ENCODE measurements around the gene PADI1. TPM values are rescaled to one million over a fixed set of nuclear protein-coding genes. Genes with fewer than 3 reads are reported as not detected.
A peak's percentile ranks its signal among the peaks of the same experiment; 100 is the strongest.

The PADI1 gene
- total RNA-seq, 1 donor from 2014 or later: not detected

- Histone ChIP-seq H3K9me3 (ENCODE audit: insufficient read depth, low read depth, low read length) (no peaks in the 10 kb centered on the region), H3K4me3 (ENCODE audit: insufficient read depth, low read depth, low read length) (no peak overlapping the region), H3K4me1 (ENCODE audit: insufficient read depth, low read length) (no peaks in the 10 kb centered on the region), H4K20me1 (ENCODE audit: insufficient read depth, low read length) (no peaks in the 10 kb centered on the region), H3K27me3 (ENCODE audit: insufficient read depth, low read length) (no peaks in the 10 kb centered on the region), H3K4me2 (ENCODE audit: low read length) (no peak overlapping the region), H3K36me3 (ENCODE audit: insufficient read depth, low read length) (no peaks in the 10 kb centered on the region), H3K9ac (ENCODE audit: low read length) (no peak overlapping the region), H3K79me2 (ENCODE audit: insufficient read depth, low read length) (no peaks in the 10 kb centered on the region), H2AFZ (ENCODE audit: low read depth, low read length) (peak overlapping the region; percentile 7), H3K27ac (ENCODE audit: low read depth, low read length) (no peak overlapping the region)
- Mint-ChIP-seq H3K36me3 (ENCODE audit: low read depth, unreplicated experiment) (no peaks in the 10 kb centered on the region), H3K9me3 (ENCODE audit: unreplicated experiment) (peaks cover 16% of the 10 kb centered on the region), H3K27me3 (ENCODE audit: low read depth, unreplicated experiment) (peaks cover 5% of the 10 kb centered on the region), H3K4me3 (ENCODE audit: unreplicated experiment) (no peak overlapping the region), H3K27ac (ENCODE audit: unreplicated experiment) (no peak overlapping the region), H3K4me1 (ENCODE audit: low read depth, unreplicated experiment) (peaks cover 7% of the 10 kb centered on the region)
- DNase-seq (ENCODE audit: low read depth): no peak
- TF ChIP-seq EZH2 (IDR thresholded peaks at IDR 0.05; ENCODE audit: insufficient read depth, low read length) (no peak), CTCF (IDR thresholded peaks at IDR 0.05; ENCODE audit: insufficient read depth, low read depth, low read length) (no peak)
- no peak for FAIRE-seq
Observed at GRCh38 chr1:17176306-17177061, 28.4 kb upstream of the PADI1 start.

GRCh38 chr1:17177651-17178050 lies 27.3 kb upstream of the PADI1 start:
- Histone ChIP-seq H3K27ac (ENCODE audit: low read depth, low read length) (no peak overlapping the region), H3K79me2 (ENCODE audit: insufficient read depth, low read length) (no peaks in the 10 kb centered on the region), H3K4me3 (ENCODE audit: insufficient read depth, low read depth, low read length) (no peak overlapping the region), H3K4me1 (ENCODE audit: insufficient read depth, low read length) (no peaks in the 10 kb centered on the region), H3K9me3 (ENCODE audit: insufficient read depth, low read depth, low read length) (no peaks in the 10 kb centered on the region), H3K4me2 (ENCODE audit: low read length) (no peak overlapping the region), H3K36me3 (ENCODE audit: insufficient read depth, low read length) (no peaks in the 10 kb centered on the region), H3K9ac (ENCODE audit: low read length) (no peak overlapping the region), H4K20me1 (ENCODE audit: insufficient read depth, low read length) (no peaks in the 10 kb centered on the region), H3K27me3 (ENCODE audit: insufficient read depth, low read length) (no peaks in the 10 kb centered on the region), H2AFZ (ENCODE audit: low read depth, low read length) (no peak overlapping the region)
- TF ChIP-seq EZH2 (IDR thresholded peaks at IDR 0.05; ENCODE audit: insufficient read depth, low read length) (no peak), CTCF (IDR thresholded peaks at IDR 0.05; ENCODE audit: insufficient read depth, low read depth, low read length) (no peak)
- H3K27me3 Mint-ChIP-seq (ENCODE audit: low read depth, unreplicated experiment): peaks cover 5% of the 10 kb centered on the region
- FAIRE-seq (no peak), DNase-seq (ENCODE audit: low read depth) (no peak)
- H3K9me3 Mint-ChIP-seq (ENCODE audit: unreplicated experiment): peaks cover 16% of the 10 kb centered on the region
- peak overlapping the region; percentile 15 for H3K27ac Mint-ChIP-seq (ENCODE audit: unreplicated experiment)
- peaks cover 7% of the 10 kb centered on the region for H3K4me1 Mint-ChIP-seq (ENCODE audit: low read depth, unreplicated experiment)
- H3K36me3 Mint-ChIP-seq (ENCODE audit: low read depth, unreplicated experiment): no peaks in the 10 kb centered on the region
- H3K4me3 Mint-ChIP-seq (ENCODE audit: unreplicated experiment): no peak overlapping the region

GRCh38 chr1:17181781-17182464 lies 23.0 kb upstream of the PADI1 start:
- Mint-ChIP-seq H3K4me3 (ENCODE audit: unreplicated experiment) (no peak overlapping the region), H3K27ac (ENCODE audit: unreplicated experiment) (no peak overlapping the region), H3K9me3 (ENCODE audit: unreplicated experiment) (peaks cover 4% of the 10 kb centered on the region), H3K36me3 (ENCODE audit: low read depth, unreplicated experiment) (no peaks in the 10 kb centered on the region), H3K27me3 (ENCODE audit: low read depth, unreplicated experiment) (peaks cover 2% of the 10 kb centered on the region), H3K4me1 (ENCODE audit: low read depth, unreplicated experiment) (peaks cover 12% of the 10 kb centered on the region)
- Histone ChIP-seq H3K4me3 (ENCODE audit: insufficient read depth, low read depth, low read length) (no peak overlapping the region), H3K9ac (ENCODE audit: low read length) (no peak overlapping the region), H3K4me2 (ENCODE audit: low read length) (no peak overlapping the region), H3K36me3 (ENCODE audit: insufficient read depth, low read length) (no peaks in the 10 kb centered on the region), H4K20me1 (ENCODE audit: insufficient read depth, low read length) (no peaks in the 10 kb centered on the region), H3K27ac (ENCODE audit: low read depth, low read length) (no peak overlapping the region), H2AFZ (ENCODE audit: low read depth, low read length) (no peak overlapping the region), H3K9me3 (ENCODE audit: insufficient read depth, low read depth, low read length) (no peaks in the 10 kb centered on the region), H3K4me1 (ENCODE audit: insufficient read depth, low read length) (no peaks in the 10 kb centered on the region), H3K79me2 (ENCODE audit: insufficient read depth, low read length) (no peaks in the 10 kb centered on the region), H3K27me3 (ENCODE audit: insufficient read depth, low read length) (no peaks in the 10 kb centered on the region)
- DNase-seq (ENCODE audit: low read depth) (no peak), FAIRE-seq (no peak)
- no peak for TF ChIP-seq EZH2 (IDR thresholded peaks at IDR 0.05; ENCODE audit: insufficient read depth, low read length)
- TF ChIP-seq CTCF (IDR thresholded peaks at IDR 0.05; ENCODE audit: insufficient read depth, low read depth, low read length): no peak
